IMR-90 (cell line): ENCODE measurements around the gene TRIM42. TPM values are rescaled to one million over a fixed set of nuclear protein-coding genes. Genes with fewer than 3 reads are reported as not detected.

Source experiments
- ATAC-seq: fragments of 200-7000 bp; cut with Tn5 transposase; 2 replicates; pipeline ENCODE4 v1.9.1; 2020; ENCODE audit warnings: low read depth, mild to moderate bottlenecking, moderate library complexity
- BruUV-seq: library from RNA; stranded (reverse); fragments of 400-500 nt; replicated peaks from 2 replicates; lab custom pipeline; 2021; lab: Mats Ljungman, UMichigan
- CTCF ChIA-PET: fragments of 300-600 bp; formaldehyde crosslinking; extraction: SDS; loops from one replicate; lab custom pipeline; 2021; ENCODE audit warnings: antibody characterized with exemption; lab: Yijun Ruan, JAX
- POLR2A ChIA-PET: fragments of 300-600 bp; sonication (Branson Sonifier 250); formaldehyde crosslinking; loops from one replicate; lab custom pipeline; 2022; ENCODE audit warnings: antibody characterized with exemption; ENCODE audit not compliant: unreplicated experiment; lab: Charles Lee
- DNase-seq: peaks from one replicate; pipeline ENCODE4 v3.0.0; 2013
- H2AFZ ChIP-seq: replicated peaks from 2 replicates; pipeline ENCODE3; 2013; ENCODE audit warnings: low read length, mild to moderate bottlenecking; ENCODE audit not compliant: poor library complexity
- H2AK5ac ChIP-seq: 2 replicates; pipeline ENCODE4 v1.6.1; 2013; ENCODE audit warnings: low read depth, low read length, inconsistent platforms
- H2AK9ac ChIP-seq: replicated peaks from 2 replicates; pipeline ENCODE3; 2013; ENCODE audit warnings: mild to moderate bottlenecking, low read depth, low read length, moderate library complexity; ENCODE audit not compliant: poor library complexity
- H2BK120ac ChIP-seq: 2 replicates; pipeline ENCODE4 v1.6.1; 2013; ENCODE audit warnings: low read depth, low read length, inconsistent platforms
- H2BK15ac ChIP-seq: 3 replicates; pipeline ENCODE4 v1.6.1; 2013; ENCODE audit warnings: low read depth, low read length, inconsistent platforms
- H2BK20ac ChIP-seq: 2 replicates; pipeline ENCODE4 v1.6.1; 2013; ENCODE audit warnings: low read depth, mild to moderate bottlenecking, inconsistent platforms, low read length, moderate library complexity
- H2BK5ac ChIP-seq: 2 replicates; pipeline ENCODE4 v1.6.1; 2013; ENCODE audit warnings: mild to moderate bottlenecking, low read depth, low read length, inconsistent platforms; ENCODE audit not compliant: poor library complexity, severe bottlenecking
- H3K14ac ChIP-seq: replicated peaks from 2 replicates; pipeline ENCODE4 v1.6.1; 2013; ENCODE audit warnings: low read depth, low read length, inconsistent platforms
- H3K18ac ChIP-seq: 2 replicates; pipeline ENCODE4 v1.6.1; 2013; ENCODE audit warnings: low read depth, low read length, control low read depth
- H3K23ac ChIP-seq: 2 replicates; pipeline ENCODE4 v1.6.1; 2013; ENCODE audit warnings: low read depth, low read length, inconsistent platforms
- H3K27ac ChIP-seq: 2 replicates; pipeline ENCODE4 v1.5.1; 2013; ENCODE audit warnings: mild to moderate bottlenecking, control low read depth, low read length; ENCODE audit not compliant: insufficient read depth
- H3K27me3 ChIP-seq: 2 replicates; pipeline ENCODE4 v1.6.1; 2013; ENCODE audit warnings: low read length; ENCODE audit not compliant: control insufficient read depth, insufficient read depth
- H3K36me3 ChIP-seq: 2 replicates; pipeline ENCODE4 v1.6.1; 2013; ENCODE audit warnings: low read length, mixed read lengths; ENCODE audit not compliant: control insufficient read depth, insufficient read depth
- H3K4ac ChIP-seq: 2 replicates; pipeline ENCODE4 v1.6.1; 2013; ENCODE audit warnings: low read depth, low read length, inconsistent platforms
- H3K4me1 ChIP-seq: 2 replicates; pipeline ENCODE4 v1.6.1; 2013; ENCODE audit warnings: low read length, mixed read lengths; ENCODE audit not compliant: control insufficient read depth, insufficient read depth
- H3K4me2 ChIP-seq: 2 replicates; pipeline ENCODE4 v1.6.1; 2013; ENCODE audit warnings: low read depth, mild to moderate bottlenecking, control low read depth, low read length, moderate library complexity
- H3K4me3 ChIP-seq: 2 replicates; pipeline ENCODE4 v1.5.1; 2013; ENCODE audit warnings: low read depth, mild to moderate bottlenecking, control low read depth, low read length, moderate library complexity; ENCODE audit not compliant: insufficient read depth
- H3K56ac ChIP-seq: 2 replicates; pipeline ENCODE4 v1.6.1; 2013; ENCODE audit warnings: low read length, inconsistent platforms; ENCODE audit not compliant: insufficient read depth; ENCODE audit errors: extremely low read depth
- H3K79me1 ChIP-seq, 2 experiments: 2 replicates each; pipeline ENCODE4 v1.6.1; 2013; ENCODE audit warnings: low read length in 2 of 2, inconsistent platforms in 1 of 2, low read depth in 1 of 2
- H3K9ac ChIP-seq: 2 replicates; pipeline ENCODE4 v1.6.1; 2013; ENCODE audit warnings: low read depth, low read length, control low read depth
- H3K9me1 ChIP-seq: 2 replicates; pipeline ENCODE4 v1.6.1; 2013; ENCODE audit warnings: low read length, inconsistent platforms; ENCODE audit not compliant: insufficient read depth
- H3K9me3 ChIP-seq: 2 replicates; pipeline ENCODE4 v1.6.1; 2013; ENCODE audit warnings: low read length; ENCODE audit not compliant: control insufficient read depth, insufficient read depth
- H4K20me1 ChIP-seq: 2 replicates; pipeline ENCODE4 v1.6.1; 2013; ENCODE audit warnings: low read length, inconsistent platforms; ENCODE audit not compliant: insufficient read depth
- H4K5ac ChIP-seq: 2 replicates; pipeline ENCODE4 v1.6.1; 2013; ENCODE audit warnings: mild to moderate bottlenecking, low read depth, low read length, control low read depth
- H4K8ac ChIP-seq, 2 experiments: 2 replicates each; pipeline ENCODE4 v1.6.1; 2013; ENCODE audit warnings: low read depth in 2 of 2, low read length in 2 of 2, control low read depth in 1 of 2, inconsistent platforms in 1 of 2
- H4K91ac ChIP-seq: 2 replicates; pipeline ENCODE4 v1.6.1; 2013; ENCODE audit warnings: low read depth, low read length, inconsistent platforms; ENCODE audit not compliant: insufficient read depth
- BHLHE40 ChIP-seq: fragments of 150-350 bp; IDR thresholded peaks from 2 replicates; pipeline ENCODE4 v1.6.1; 2016; ENCODE audit warnings: mild to moderate bottlenecking, low read depth, low read length
- CEBPB ChIP-seq: IDR thresholded peaks from 2 replicates; pipeline ENCODE4 v1.6.1; 2012; ENCODE audit warnings: low read depth, low read length, improper control_type of control experiment
- CHD1 ChIP-seq: IDR thresholded peaks from 2 replicates; pipeline ENCODE4 v1.6.1; 2012; ENCODE audit warnings: low read depth, low read length, improper control_type of control experiment
- CTCF ChIP-seq: conservative IDR thresholded peaks from 2 replicates; pipeline ENCODE4 v1.5.1; 2012; ENCODE audit warnings: mild to moderate bottlenecking, low read depth, low read length, improper control_type of control experiment
- FOS ChIP-seq: fragments of 150-350 bp; IDR thresholded peaks from 2 replicates; pipeline ENCODE4 v1.6.1; 2016; ENCODE audit warnings: low read depth, low read length
- MAFK ChIP-seq: IDR thresholded peaks from 2 replicates; pipeline ENCODE4 v1.6.1; 2012; ENCODE audit warnings: low read depth, low read length, improper control_type of control experiment
- WGBS, 2 experiments: methylation state at CpG; one replicate each; pipeline versions ENCODE4 v1.1.5 to v1.1.7; 2013; ENCODE audit warnings: missing lambda C conversion rate in 2 of 2; ENCODE audit not compliant: insufficient read length in 1 of 2; ENCODE audit errors: extremely low coverage in 2 of 2; 5-methylcytosine and 5-hydroxymethylcytosine counted together
- dilution Hi-C: fragments of 300-500 bp; cut with HindIII; formaldehyde crosslinking; loops from one replicate; pipeline ENCODE4 v1.14.3; 2018; ENCODE audit warnings: low sequenced_read_pairs; ENCODE audit not compliant: unreplicated experiment
- in situ Hi-C: fragments of 300-500 bp; cut with MboI; formaldehyde crosslinking; loops from 3 replicates; pipeline ENCODE4 v1.14.3; 2019; ENCODE audit warnings: low sequenced_read_pairs, inconsistent platforms, mixed read lengths
- intact Hi-C: fragments of 100-400 bp; cut with micrococcal nuclease; formaldehyde crosslinking; loops from 2 replicates; pipeline ENCODE4 v1.10.0; 2022
- polyA plus RNA-seq, 3 experiments: library from polyadenylated mRNA; depleted of rRNA; stranded (reverse); fragments of >200 nt; gene quantifications; 2 replicates each; pipeline ENCODE4 v1.2.3, GENCODE V29; 2012; ENCODE audit warnings: low replicate concordance in 1 of 3
- total RNA-seq: library from RNA; depleted of rRNA; stranded (reverse); fragments of >200 nt; gene quantifications from 2 replicates; pipeline ENCODE4 v1.2.3, GENCODE V29; 2012

Gene TRIM42
- total and polyA plus RNA-seq, 2 of the 4 experiments (the other 2 are of a cell fraction): not detected

GRCh38 chr3:140702281-140702680, 24.4 kb downstream of the TRIM42 start:
- WGBS, 2 experiments: no CpG with 5 or more reads among the region's 4 CpGs
- intact Hi-C loops (no loop called here), in situ Hi-C loops (no loop called here), dilution Hi-C loops (no loop called here)
- CTCF ChIA-PET: no interaction called here
- Histone ChIP-seq H4K20me1 (no peaks in the 10 kb centered on the region), H3K27me3 (no peaks in the 10 kb centered on the region), H2BK120ac (no peak overlapping the region), H3K36me3 (no peaks in the 10 kb centered on the region), H2AK9ac (no peak overlapping the region), H2BK15ac (no peak overlapping the region), H4K8ac (no peak overlapping the region), H3K9me1 (no peaks in the 10 kb centered on the region), H3K56ac (no peak overlapping the region), H2BK20ac (no peak overlapping the region), H4K91ac (no peak overlapping the region), H4K5ac (no peak overlapping the region), H3K9ac (no peak overlapping the region), H3K4me3 (no peak overlapping the region), H3K4me1 (no peaks in the 10 kb centered on the region), H2BK5ac (no peak overlapping the region), H3K18ac (no peak overlapping the region), H3K14ac (no peak overlapping the region), H3K23ac (no peak overlapping the region), H3K9me3 (peaks cover 2% of the 10 kb centered on the region), H2AK5ac (no peak overlapping the region), H2AFZ (no peak overlapping the region), H3K4ac (no peak overlapping the region), H3K4me2 (no peak overlapping the region), H3K27ac (no peak overlapping the region), H3K79me1 (no peaks in the 10 kb centered on the region)
- DNase-seq (no peak), ATAC-seq (no peak)
- POLR2A ChIA-PET: no interaction called here
- TF ChIP-seq BHLHE40: no peak
- no peak for TF ChIP-seq MAFK
- TF ChIP-seq FOS: no peak
- no peak for TF ChIP-seq CTCF
- no peak for TF ChIP-seq CEBPB
- TF ChIP-seq CHD1: no peak
- BruUV-seq: no TSS peak
